ENCODE data around the gene NUPR2.
"Not testable (repeated sequence)": the region's sequence is repeated elsewhere in the genome, so short reads cannot be mapped to it uniquely, and the experiment has no call there.

The NUPR2 gene

DNA sequence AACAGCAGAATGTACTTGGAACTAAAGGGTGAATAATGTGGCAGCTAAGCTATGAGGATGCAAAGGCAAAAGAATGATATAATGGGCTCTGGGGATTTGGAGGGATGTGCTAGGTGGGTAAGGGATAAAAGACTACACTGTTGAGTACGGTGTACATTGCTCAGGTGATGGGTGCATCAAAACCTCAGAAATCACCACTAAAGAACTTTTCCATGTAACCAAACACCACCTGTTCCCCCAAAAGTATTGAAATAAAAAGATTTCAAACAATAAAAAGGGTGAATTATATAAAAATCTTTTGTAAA lies 8.3 kb downstream of the NUPR2 start:
- TF ChIP-seq EZH2phosphoT487 (IDR thresholded peaks at IDR 0.05; ENCODE audit: low read depth), result no peak
- TF ChIP-seq, protein P1, sequence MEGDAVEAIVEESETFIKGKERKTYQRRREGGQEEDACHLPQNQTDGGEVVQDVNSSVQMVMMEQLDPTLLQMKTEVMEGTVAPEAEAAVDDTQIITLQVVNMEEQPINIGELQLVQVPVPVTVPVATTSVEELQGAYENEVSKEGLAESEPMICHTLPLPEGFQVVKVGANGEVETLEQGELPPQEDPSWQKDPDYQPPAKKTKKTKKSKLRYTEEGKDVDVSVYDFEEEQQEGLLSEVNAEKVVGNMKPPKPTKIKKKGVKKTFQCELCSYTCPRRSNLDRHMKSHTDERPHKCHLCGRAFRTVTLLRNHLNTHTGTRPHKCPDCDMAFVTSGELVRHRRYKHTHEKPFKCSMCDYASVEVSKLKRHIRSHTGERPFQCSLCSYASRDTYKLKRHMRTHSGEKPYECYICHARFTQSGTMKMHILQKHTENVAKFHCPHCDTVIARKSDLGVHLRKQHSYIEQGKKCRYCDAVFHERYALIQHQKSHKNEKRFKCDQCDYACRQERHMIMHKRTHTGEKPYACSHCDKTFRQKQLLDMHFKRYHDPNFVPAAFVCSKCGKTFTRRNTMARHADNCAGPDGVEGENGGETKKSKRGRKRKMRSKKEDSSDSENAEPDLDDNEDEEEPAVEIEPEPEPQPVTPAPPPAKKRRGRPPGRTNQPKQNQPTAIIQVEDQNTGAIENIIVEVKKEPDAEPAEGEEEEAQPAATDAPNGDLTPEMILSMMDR (IDR thresholded peaks at IDR 0.05; ENCODE audit: low read depth, low read length), result no peak
- Histone ChIP-seq H3K4me3 (ENCODE audit: low read length) (no peak overlapping the region), H3K9me3 (ENCODE audit: insufficient read depth, low read length) (no peaks in the 10 kb centered on the region)

DNA sequence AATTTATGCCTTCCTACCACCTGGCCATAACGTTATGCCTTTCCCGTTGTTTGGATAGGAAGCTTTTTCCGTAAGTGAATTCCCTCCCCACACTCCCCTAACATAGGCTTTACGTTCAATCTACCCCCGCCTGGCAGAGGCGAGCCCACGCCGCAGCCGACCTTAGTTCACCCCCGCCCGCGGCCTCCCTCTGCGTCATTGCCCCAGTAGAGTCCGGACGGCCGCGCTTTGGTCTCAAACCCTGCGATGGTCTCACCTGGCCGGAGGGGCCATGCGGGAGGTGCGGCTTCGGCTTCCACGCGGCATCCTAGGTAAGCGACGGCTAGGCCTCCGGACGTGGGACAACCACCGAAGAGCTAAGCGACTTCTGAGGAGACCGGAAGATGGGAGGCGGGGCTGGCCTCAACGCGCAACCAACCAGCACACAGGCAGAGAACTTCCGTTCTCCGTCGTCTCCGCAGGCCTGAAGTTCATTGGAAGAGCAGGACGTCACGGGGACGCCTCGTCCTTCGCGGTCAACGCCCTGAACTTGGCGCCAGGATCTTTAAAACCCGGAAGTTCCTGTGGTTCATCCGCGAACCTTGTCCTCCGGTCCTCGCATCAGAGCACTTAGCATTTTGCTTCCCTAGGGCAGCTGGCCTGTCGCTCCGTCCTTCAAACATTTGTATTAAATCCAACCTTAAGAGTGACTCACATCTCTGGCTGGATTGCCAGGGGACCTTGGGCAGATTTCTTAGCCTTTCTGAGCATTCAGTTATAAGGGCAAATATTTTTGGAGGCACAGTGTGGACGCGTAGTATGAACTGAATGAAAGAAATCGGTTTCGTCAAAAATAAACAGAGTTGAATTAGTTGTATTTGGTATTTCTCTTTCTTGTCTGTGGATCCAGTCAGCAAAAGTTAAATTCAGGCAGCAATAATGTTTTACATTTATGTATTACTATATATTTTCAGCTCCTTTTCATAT lies 9.8 kb downstream of the NUPR2 start, which contains the start of gene CHCHD2:
TSS of gene CHCHD2 (minus strand) at position 369 of the 966 bp plus-strand sequence. CDS start at position 306, 63 bp downstream.
- Histone ChIP-seq H3K36me3 (replicated peaks; ENCODE audit: low read depth, low read length) (peaks cover 23% of the 10 kb centered on the region), H2AFZ (ENCODE audit: low read depth, low read length) (peak within 1 kb of the TSS; percentile 90), H3K9me3 (ENCODE audit: insufficient read depth, low read length) (no peaks in the 10 kb centered on the region), H4K20me1 (ENCODE audit: insufficient read depth, low read length) (peaks cover 12% of the 10 kb centered on the region), H3K4me1 (ENCODE audit: low read length) (peaks cover 13% of the 10 kb centered on the region), H3K4me2 (ENCODE audit: low read length) (peak within 1 kb of the TSS; percentile 99), H3K27ac (ENCODE audit: low read length) (peak within 1 kb of the TSS; percentile 51), H3K79me2 (ENCODE audit: low read length) (peaks cover 28% of the 10 kb centered on the region), H3K9ac (ENCODE audit: low read length) (peak within 1 kb of the TSS; percentile 81), H3K4me3 (ENCODE audit: low read length) (peak within 1 kb of the TSS; percentile 80), H3K27me3 (ENCODE audit: low read depth, low read length) (no peaks in the 10 kb centered on the region)
- TF ChIP-seq EZH2phosphoT487 (IDR thresholded peaks at IDR 0.05; ENCODE audit: low read depth), result no peak
- TF ChIP-seq, protein P1 (IDR thresholded peaks at IDR 0.05; ENCODE audit: low read depth, low read length), result no peak

More for the DNA sequence above, 8.3 kb downstream of the NUPR2 start:
- no peak overlapping the region for H3K27ac ChIP-seq (ENCODE audit: low read length)
- H3K27me3 ChIP-seq (ENCODE audit: low read depth, low read length), result no peaks in the 10 kb centered on the region
- peaks cover 28% of the 10 kb centered on the region for H3K79me2 ChIP-seq (ENCODE audit: low read length)
- peaks cover 12% of the 10 kb centered on the region for H4K20me1 ChIP-seq (ENCODE audit: insufficient read depth, low read length)
- peaks cover 13% of the 10 kb centered on the region for H3K4me1 ChIP-seq (ENCODE audit: low read length)
- H2AFZ ChIP-seq (ENCODE audit: low read depth, low read length), result peak overlapping the region; percentile 58; the same call in 1 of the 2 replicates
- no peak overlapping the region for H3K4me2 ChIP-seq (ENCODE audit: low read length)
- H3K36me3 ChIP-seq (replicated peaks; ENCODE audit: low read depth, low read length), result peaks cover 13% of the 10 kb centered on the region
- no peak overlapping the region for H3K9ac ChIP-seq (ENCODE audit: low read length)

DNA sequence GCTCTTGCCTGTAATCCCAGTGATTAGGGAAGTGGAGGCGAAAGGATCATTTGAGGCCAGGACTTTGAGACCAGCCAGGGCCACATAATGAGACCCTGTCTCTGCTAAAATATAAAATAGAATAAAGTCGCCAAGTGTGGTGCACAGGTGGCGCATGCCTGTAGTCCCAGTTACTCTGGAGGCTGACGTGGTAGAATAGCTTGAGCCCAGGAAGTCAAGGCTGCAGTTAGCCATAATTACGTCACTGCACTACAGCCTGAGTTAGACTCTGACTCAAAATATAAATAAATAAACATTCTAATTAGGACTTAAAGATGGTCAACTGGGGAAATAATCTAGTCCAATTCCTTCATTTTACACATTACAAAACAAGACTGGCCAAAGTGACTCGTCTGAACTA lies 10.7 kb downstream of the NUPR2 start:
- Histone ChIP-seq H3K9ac (ENCODE audit: low read length) (peak overlapping the region; percentile 81), H3K4me2 (ENCODE audit: low read length) (peak overlapping the region; percentile 99), H3K79me2 (ENCODE audit: low read length) (peaks cover 28% of the 10 kb centered on the region), H3K4me1 (ENCODE audit: low read length) (peaks cover 13% of the 10 kb centered on the region), H3K9me3 (ENCODE audit: insufficient read depth, low read length) (no peaks in the 10 kb centered on the region), H3K36me3 (replicated peaks; ENCODE audit: low read depth, low read length) (peaks cover 30% of the 10 kb centered on the region), H3K4me3 (ENCODE audit: low read length) (peak overlapping the region; percentile 80), H2AFZ (ENCODE audit: low read depth, low read length) (no peak overlapping the region), H4K20me1 (ENCODE audit: insufficient read depth, low read length) (peaks cover 12% of the 10 kb centered on the region), H3K27ac (ENCODE audit: low read length) (peak overlapping the region; percentile 49), H3K27me3 (ENCODE audit: low read depth, low read length) (no peaks in the 10 kb centered on the region)
- TF ChIP-seq, protein P1 (IDR thresholded peaks at IDR 0.05; ENCODE audit: low read depth, low read length), result no peak
- TF ChIP-seq EZH2phosphoT487 (IDR thresholded peaks at IDR 0.05; ENCODE audit: low read depth), result no peak

DNA sequence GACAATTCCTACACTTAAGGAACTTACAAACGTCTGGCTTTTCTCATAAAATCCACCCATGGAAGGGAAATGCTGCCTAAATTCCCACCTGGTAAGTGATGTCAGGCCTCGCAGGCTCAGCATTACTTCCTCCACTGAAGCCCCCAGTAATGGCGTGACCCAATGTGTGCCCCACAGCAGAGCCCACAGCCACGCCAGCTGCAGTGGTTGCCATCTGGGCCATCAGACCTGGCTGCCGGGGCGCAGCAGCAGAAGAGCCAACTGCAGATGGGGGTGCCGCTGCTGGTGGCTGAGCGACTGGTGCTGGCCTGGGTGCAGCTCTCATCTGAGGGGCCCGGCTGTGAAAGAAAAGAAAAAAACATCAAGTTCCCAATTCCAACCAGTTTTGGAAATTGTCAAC lies 12.1 kb downstream of the NUPR2 start:
- not testable (repeated sequence) for H2AFZ ChIP-seq (ENCODE audit: low read depth, low read length); H3K4me2 ChIP-seq (ENCODE audit: low read length); H3K4me3 ChIP-seq (ENCODE audit: low read length); H3K9me3 ChIP-seq (ENCODE audit: insufficient read depth, low read length); H3K9ac ChIP-seq (ENCODE audit: low read length); H3K27ac ChIP-seq (ENCODE audit: low read length); H3K27me3 ChIP-seq (ENCODE audit: low read depth, low read length)
- Histone ChIP-seq H3K79me2 (ENCODE audit: low read length) (peaks cover 28% of the 10 kb centered on the region), H3K36me3 (replicated peaks; ENCODE audit: low read depth, low read length) (peaks cover 43% of the 10 kb centered on the region), H4K20me1 (ENCODE audit: insufficient read depth, low read length) (peaks cover 12% of the 10 kb centered on the region), H3K4me1 (ENCODE audit: low read length) (peaks cover 13% of the 10 kb centered on the region)

Measured in OCI-LY3 (cell line).